ENCODE results near the gene MCC. TPM values are rescaled to one million over a fixed set of nuclear protein-coding genes. Genes with fewer than 3 reads are reported as not detected.
A peak's percentile ranks its signal among the peaks of the same experiment; 100 is the strongest.

MCC gene
- 15.1 TPM for total RNA-seq

GRCh38 chr5:113487781-113488644 lies at the start of gene MCC:
Gene MCC, minus strand, starts transcription at chr5:113488453.
- Histone ChIP-seq H3K9me3 (ENCODE audit: control insufficient read depth in 3 of 3, low read length in 3 of 3) (peaks cover 0 to 3% (median 2%) of the 10 kb centered on the region in 3 donors), H3K9ac (ENCODE audit: low read depth in 1 of 3, low read length in 3 of 3) (peak within 1 kb of the TSS; percentile 28 to 59 (median 45)), H3K36me3 (ENCODE audit: control insufficient read depth in 3 of 3, insufficient read depth in 3 of 3, low read length in 3 of 3) (no peaks in the 10 kb centered on the region), H3K27me3 (ENCODE audit: control insufficient read depth in 3 of 3, insufficient read depth in 3 of 3, low read length in 3 of 3) (peaks cover 18 to 36% (median 28%) of the 10 kb centered on the region in 3 donors), H3K4me3 (ENCODE audit: low read length in 3 of 3) (peak within 1 kb of the TSS; percentile 65 to 78 (median 72)), H3K27ac (ENCODE audit: low read depth, low read length) (no peak within 1 kb of the TSS), H3K4me1 (ENCODE audit: control insufficient read depth in 3 of 3, insufficient read depth in 3 of 3, low read length in 3 of 3) (peaks cover 15 to 20% (median 17%) of the 10 kb centered on the region in 3 donors)

DNA sequence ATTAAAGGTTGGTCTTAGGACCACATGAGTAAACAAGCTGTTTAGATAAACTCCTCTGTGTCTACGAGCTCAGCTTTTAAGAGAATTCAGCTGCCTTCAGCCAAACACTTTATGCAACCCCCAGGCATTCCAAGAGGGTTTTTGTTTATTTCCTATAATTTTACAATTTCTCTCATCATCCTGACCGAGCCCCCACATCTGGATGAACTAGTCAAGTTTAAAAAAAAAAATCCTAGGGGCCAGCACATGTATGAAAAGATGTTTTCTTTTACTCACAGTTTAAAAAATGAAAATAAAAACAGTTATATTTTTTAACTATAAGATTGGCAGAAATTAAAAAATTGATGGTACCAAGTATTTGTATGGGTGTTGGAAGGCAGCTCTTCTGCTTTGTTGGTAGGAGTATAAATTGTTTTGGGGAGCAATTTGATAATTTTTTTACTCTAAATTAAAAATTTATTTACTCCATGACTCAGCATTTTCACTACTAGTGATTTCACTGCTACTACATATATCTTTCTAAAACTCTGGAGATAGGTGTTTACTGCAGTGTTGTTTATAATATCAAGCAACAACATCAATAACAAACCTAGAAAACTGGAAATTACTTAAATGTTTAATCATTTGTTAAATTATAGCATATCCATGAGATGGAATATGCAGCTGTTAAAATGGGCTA lies 43.4 kb upstream of the MCC start:
- H3K36me3 ChIP-seq (ENCODE audit: control insufficient read depth in 3 of 3, insufficient read depth in 3 of 3, low read length in 3 of 3), result peaks cover 0 to 18% (median 13%) of the 10 kb centered on the region in 3 donors
- H3K9me3 ChIP-seq (ENCODE audit: control insufficient read depth in 3 of 3, low read length in 3 of 3), result peaks cover 0 to 2% (median 0%) of the 10 kb centered on the region in 3 donors

GRCh38 chr5:113527746-113528145 lies 39.5 kb upstream of the MCC start:
- Histone ChIP-seq H3K27me3 (ENCODE audit: control insufficient read depth in 3 of 3, insufficient read depth in 3 of 3, low read length in 3 of 3) (no peaks in the 10 kb centered on the region), H3K9ac (ENCODE audit: low read depth in 1 of 3, low read length in 3 of 3) (no peak overlapping the region), H3K4me3 (ENCODE audit: low read length in 3 of 3) (no peak overlapping the region)

More for the DNA sequence above, 43.4 kb upstream of the MCC start:
- H3K27ac ChIP-seq (ENCODE audit: low read depth, low read length), result no peak overlapping the region
- no peak overlapping the region for H3K4me3 ChIP-seq (ENCODE audit: low read length in 3 of 3)
- no peak overlapping the region for H3K9ac ChIP-seq (ENCODE audit: low read depth in 1 of 3, low read length in 3 of 3)
- no peaks in the 10 kb centered on the region for H3K4me1 ChIP-seq (ENCODE audit: control insufficient read depth in 3 of 3, insufficient read depth in 3 of 3, low read length in 3 of 3)
- H3K27me3 ChIP-seq (ENCODE audit: control insufficient read depth in 3 of 3, insufficient read depth in 3 of 3, low read length in 3 of 3), result no peaks in the 10 kb centered on the region

DNA sequence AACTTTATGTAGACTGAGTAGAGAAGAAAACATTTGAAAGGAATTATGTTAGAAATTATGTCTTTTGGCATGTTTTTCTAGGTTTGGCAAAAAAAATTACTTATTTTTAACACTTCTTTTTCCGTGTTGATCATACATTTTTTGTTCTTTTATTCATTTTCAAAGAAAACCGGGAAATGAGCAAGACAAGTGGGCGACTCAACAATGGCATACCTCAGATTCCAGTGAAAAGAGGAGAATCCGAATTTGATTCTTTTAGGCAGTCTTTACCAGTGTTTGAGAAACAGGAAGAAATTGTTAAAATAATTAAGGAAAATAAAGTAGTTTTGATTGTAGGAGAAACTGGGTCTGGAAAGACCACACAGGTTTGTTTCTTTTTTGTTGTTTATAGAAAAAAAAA lies 38.2 kb upstream of the MCC start:
- H3K27ac ChIP-seq (ENCODE audit: low read depth, low read length), result no peak overlapping the region
- H3K4me1 ChIP-seq (ENCODE audit: control insufficient read depth in 3 of 3, insufficient read depth in 3 of 3, low read length in 3 of 3), result peaks cover 0 to 2% (median 0%) of the 10 kb centered on the region in 3 donors
- H3K27me3 ChIP-seq (ENCODE audit: control insufficient read depth in 3 of 3, insufficient read depth in 3 of 3, low read length in 3 of 3), result no peaks in the 10 kb centered on the region
- peaks cover 0 to 6% (median 0%) of the 10 kb centered on the region in 3 donors for H3K36me3 ChIP-seq (ENCODE audit: control insufficient read depth in 3 of 3, insufficient read depth in 3 of 3, low read length in 3 of 3)
- H3K4me3 ChIP-seq (ENCODE audit: low read length in 3 of 3), result no peak overlapping the region
- peaks cover 0 to 2% (median 0%) of the 10 kb centered on the region in 3 donors for H3K9me3 ChIP-seq (ENCODE audit: control insufficient read depth in 3 of 3, low read length in 3 of 3)
- H3K9ac ChIP-seq (ENCODE audit: low read depth in 1 of 3, low read length in 3 of 3), result no peak overlapping the region

More at GRCh38 chr5:113527746-113528145, 39.5 kb upstream of the MCC start:
- Histone ChIP-seq H3K36me3 (ENCODE audit: control insufficient read depth in 3 of 3, insufficient read depth in 3 of 3, low read length in 3 of 3) (peaks cover 0 to 7% (median 1%) of the 10 kb centered on the region in 3 donors), H3K9me3 (ENCODE audit: control insufficient read depth in 3 of 3, low read length in 3 of 3) (peaks cover 0 to 2% (median 0%) of the 10 kb centered on the region in 3 donors), H3K27ac (ENCODE audit: low read depth, low read length) (no peak overlapping the region), H3K4me1 (ENCODE audit: control insufficient read depth in 3 of 3, insufficient read depth in 3 of 3, low read length in 3 of 3) (peaks cover 0 to 2% (median 0%) of the 10 kb centered on the region in 3 donors)

- no peak overlapping the region for H3K4me3 ChIP-seq (ENCODE audit: low read length in 3 of 3)
- H3K36me3 ChIP-seq (ENCODE audit: control insufficient read depth in 3 of 3, insufficient read depth in 3 of 3, low read length in 3 of 3), result peaks cover 0 to 7% (median 0%) of the 10 kb centered on the region in 3 donors
- H3K9ac ChIP-seq (ENCODE audit: low read depth in 1 of 3, low read length in 3 of 3), result no peak overlapping the region
- H3K27me3 ChIP-seq (ENCODE audit: control insufficient read depth in 3 of 3, insufficient read depth in 3 of 3, low read length in 3 of 3), result no peaks in the 10 kb centered on the region
- H3K4me1 ChIP-seq (ENCODE audit: control insufficient read depth in 3 of 3, insufficient read depth in 3 of 3, low read length in 3 of 3), result peaks cover 0 to 2% (median 0%) of the 10 kb centered on the region in 3 donors
- H3K9me3 ChIP-seq (ENCODE audit: control insufficient read depth in 3 of 3, low read length in 3 of 3), result no peaks in the 10 kb centered on the region
- no peak overlapping the region for H3K27ac ChIP-seq (ENCODE audit: low read depth, low read length)
Measured at GRCh38 chr5:113524927-113525326, 36.7 kb upstream of the MCC start.

GRCh38 chr5:113523168-113523567 lies 34.9 kb upstream of the MCC start:
- Histone ChIP-seq H3K9me3 (ENCODE audit: control insufficient read depth in 3 of 3, low read length in 3 of 3) (no peaks in the 10 kb centered on the region), H3K4me1 (ENCODE audit: control insufficient read depth in 3 of 3, insufficient read depth in 3 of 3, low read length in 3 of 3) (peaks cover 0 to 2% (median 0%) of the 10 kb centered on the region in 3 donors), H3K27me3 (ENCODE audit: control insufficient read depth in 3 of 3, insufficient read depth in 3 of 3, low read length in 3 of 3) (no peaks in the 10 kb centered on the region)

DNA sequence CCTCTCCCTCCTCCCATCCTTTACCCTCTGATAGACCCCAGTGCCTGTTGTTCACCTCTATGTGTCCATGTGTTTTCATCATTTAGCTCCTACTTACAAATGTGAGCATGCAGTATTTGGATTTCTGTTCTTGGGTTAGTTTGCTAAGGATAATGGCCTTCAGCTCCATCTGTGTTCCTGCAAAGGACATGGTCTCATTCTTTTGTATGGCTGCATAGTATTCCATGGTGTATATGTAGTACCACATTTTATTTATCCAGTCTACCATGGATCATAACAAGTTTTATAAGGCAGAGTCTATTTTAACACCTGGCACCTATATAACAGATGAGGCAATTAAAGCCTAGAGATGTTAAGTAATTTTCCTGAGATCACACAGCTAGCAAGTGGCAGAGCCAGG lies 32.6 kb upstream of the MCC start:
- H3K4me1 ChIP-seq (ENCODE audit: control insufficient read depth in 3 of 3, insufficient read depth in 3 of 3, low read length in 3 of 3), result peaks cover 0 to 2% (median 0%) of the 10 kb centered on the region in 3 donors
- H3K27me3 ChIP-seq (ENCODE audit: control insufficient read depth in 3 of 3, insufficient read depth in 3 of 3, low read length in 3 of 3), result no peaks in the 10 kb centered on the region
- no peaks in the 10 kb centered on the region for H3K9me3 ChIP-seq (ENCODE audit: control insufficient read depth in 3 of 3, low read length in 3 of 3)
- peaks cover 0 to 10% (median 0%) of the 10 kb centered on the region in 3 donors for H3K36me3 ChIP-seq (ENCODE audit: control insufficient read depth in 3 of 3, insufficient read depth in 3 of 3, low read length in 3 of 3)
- H3K27ac ChIP-seq (ENCODE audit: low read depth, low read length), result no peak overlapping the region
- no peak overlapping the region for H3K4me3 ChIP-seq (ENCODE audit: low read length in 3 of 3)
- H3K9ac ChIP-seq (ENCODE audit: low read depth in 1 of 3, low read length in 3 of 3), result no peak overlapping the region

More at GRCh38 chr5:113523168-113523567, 34.9 kb upstream of the MCC start:
- H3K4me3 ChIP-seq (ENCODE audit: low read length in 3 of 3), result no peak overlapping the region
- H3K27ac ChIP-seq (ENCODE audit: low read depth, low read length), result no peak overlapping the region
- peaks cover 0 to 10% (median 0%) of the 10 kb centered on the region in 3 donors for H3K36me3 ChIP-seq (ENCODE audit: control insufficient read depth in 3 of 3, insufficient read depth in 3 of 3, low read length in 3 of 3)
- H3K9ac ChIP-seq (ENCODE audit: low read depth in 1 of 3, low read length in 3 of 3), result no peak overlapping the region

GRCh38 chr5:113520429-113520828 lies 32.2 kb upstream of the MCC start:
- Histone ChIP-seq H3K4me1 (ENCODE audit: control insufficient read depth in 3 of 3, insufficient read depth in 3 of 3, low read length in 3 of 3) (peaks cover 0 to 2% (median 0%) of the 10 kb centered on the region in 3 donors), H3K9ac (ENCODE audit: low read depth in 1 of 3, low read length in 3 of 3) (no peak overlapping the region), H3K9me3 (ENCODE audit: control insufficient read depth in 3 of 3, low read length in 3 of 3) (no peaks in the 10 kb centered on the region), H3K4me3 (ENCODE audit: low read length in 3 of 3) (no peak overlapping the region), H3K36me3 (ENCODE audit: control insufficient read depth in 3 of 3, insufficient read depth in 3 of 3, low read length in 3 of 3) (peaks cover 0 to 13% (median 2%) of the 10 kb centered on the region in 3 donors), H3K27me3 (ENCODE audit: control insufficient read depth in 3 of 3, insufficient read depth in 3 of 3, low read length in 3 of 3) (no peaks in the 10 kb centered on the region), H3K27ac (ENCODE audit: low read depth, low read length) (no peak overlapping the region)

GRCh38 chr5:113519412-113519811 lies 31.2 kb upstream of the MCC start:
- peaks cover 1 to 6% (median 2%) of the 10 kb centered on the region in 3 donors for H3K4me1 ChIP-seq (ENCODE audit: control insufficient read depth in 3 of 3, insufficient read depth in 3 of 3, low read length in 3 of 3)

More at GRCh38 chr5:113519412-113519811, 31.2 kb upstream of the MCC start:
- H3K4me3 ChIP-seq (ENCODE audit: low read length in 3 of 3), result no peak overlapping the region
- H3K9me3 ChIP-seq (ENCODE audit: control insufficient read depth in 3 of 3, low read length in 3 of 3), result no peaks in the 10 kb centered on the region
- no peak overlapping the region for H3K27ac ChIP-seq (ENCODE audit: low read depth, low read length)
- no peak overlapping the region for H3K9ac ChIP-seq (ENCODE audit: low read depth in 1 of 3, low read length in 3 of 3)
- H3K27me3 ChIP-seq (ENCODE audit: control insufficient read depth in 3 of 3, insufficient read depth in 3 of 3, low read length in 3 of 3), result no peaks in the 10 kb centered on the region
- peaks cover 0 to 13% (median 3%) of the 10 kb centered on the region in 3 donors for H3K36me3 ChIP-seq (ENCODE audit: control insufficient read depth in 3 of 3, insufficient read depth in 3 of 3, low read length in 3 of 3)
